OCI-LY7 (cell line): ENCODE measurements around the gene ELP1. TPM values are rescaled to one million over a fixed set of nuclear protein-coding genes. Genes with fewer than 3 reads are reported as not detected.

ENCODE experiments used
- BruUV-seq: library from RNA; stranded (reverse); fragments of 400-500 nt; replicated peaks from 2 replicates; lab custom pipeline; 2021; lab: Mats Ljungman, UMichigan
- CTCF ChIA-PET: fragments of 300-600 bp; sonication (Branson Sonifier 250); formaldehyde crosslinking; loops from one replicate; lab custom pipeline; 2022; ENCODE audit warnings: antibody characterized with exemption; ENCODE audit not compliant: unreplicated experiment; lab: Charles Lee
- POLR2A ChIA-PET: fragments of 300-600 bp; sonication (Branson Sonifier 250); formaldehyde crosslinking; loops from one replicate; lab custom pipeline; 2022; ENCODE audit warnings: antibody characterized with exemption; lab: Charles Lee
- DNase-seq: peaks from one replicate; pipeline ENCODE4 v3.0.0-alpha.2; 2015; ENCODE audit warnings: low spot score
- H2AFZ ChIP-seq: fragments of 200-600 bp; sonication (generic), shearing (Covaris generic); 2 replicates; pipeline ENCODE4 v1.6.1; 2014; ENCODE audit warnings: mild to moderate bottlenecking, antibody characterized with exemption, low read length, moderate library complexity
- H3K27ac ChIP-seq: fragments of 200-600 bp; sonication (generic); 2 replicates; pipeline ENCODE4 v1.5.1; 2014; ENCODE audit warnings: mixed run types, low read depth, mild to moderate bottlenecking, moderate library complexity, low read length, inconsistent platforms; ENCODE audit not compliant: poor library complexity, severe bottlenecking
- H3K36me3 ChIP-seq: fragments of 200-600 bp; sonication (generic); 2 replicates; pipeline ENCODE4 v1.6.1; 2014; ENCODE audit warnings: mild to moderate bottlenecking, antibody characterized with exemption, low read length, moderate library complexity, mixed read lengths; ENCODE audit not compliant: insufficient read depth
- H3K4me1 ChIP-seq: fragments of 200-600 bp; sonication (generic); 2 replicates; pipeline ENCODE4 v1.5.1; 2014; ENCODE audit warnings: mild to moderate bottlenecking, low read length; ENCODE audit not compliant: insufficient read depth, poor library complexity, severe bottlenecking
- H3K4me2 ChIP-seq: fragments of 200-600 bp; sonication (generic); 2 replicates; pipeline ENCODE4 v1.6.1; 2014; ENCODE audit warnings: mild to moderate bottlenecking, low read length
- H3K4me3 ChIP-seq: fragments of 200-600 bp; sonication (generic); 2 replicates; pipeline ENCODE4 v1.5.1; 2014; ENCODE audit warnings: mild to moderate bottlenecking, low read depth, low read length; ENCODE audit not compliant: poor library complexity, severe bottlenecking
- H3K79me2 ChIP-seq: fragments of 200-600 bp; sonication (generic); 2 replicates; pipeline ENCODE4 v1.6.1; 2016; ENCODE audit warnings: low read depth, mild to moderate bottlenecking, low read length, moderate library complexity, mixed read lengths; ENCODE audit not compliant: insufficient read depth
- H3K9me2 ChIP-seq: fragments of 200-600 bp; sonication (generic); 2 replicates; pipeline ENCODE4 v1.6.1; 2016; ENCODE audit warnings: mild to moderate bottlenecking, low read length, mixed read lengths; ENCODE audit not compliant: insufficient read depth
- H3K9me3 ChIP-seq: fragments of 200-600 bp; sonication (generic); 2 replicates; pipeline ENCODE4 v1.6.1; 2014; ENCODE audit warnings: mild to moderate bottlenecking, mixed run types, low read length, mixed read lengths
- H4K20me1 ChIP-seq: fragments of 200-600 bp; sonication (generic); 2 replicates; pipeline ENCODE4 v1.6.1; 2014; ENCODE audit warnings: mild to moderate bottlenecking, antibody characterized with exemption, low read length, moderate library complexity, mixed read lengths; ENCODE audit not compliant: insufficient read depth
- EZH2phosphoT487 ChIP-seq: fragments of 200-600 bp; sonication (generic); IDR thresholded peaks from 2 replicates; pipeline ENCODE4 v1.6.1; 2018; ENCODE audit warnings: low read depth, borderline replicate concordance, mild to moderate bottlenecking, mixed run types, antibody characterized with exemption, low read length, moderate library complexity, mixed read lengths
- intact Hi-C: fragments of 100-400 bp; cut with micrococcal nuclease; formaldehyde crosslinking; loops from one replicate; pipeline ENCODE4 v1.10.0; 2022; ENCODE audit not compliant: unreplicated experiment
- total RNA-seq, 2 experiments: library from RNA; depleted of rRNA in 1 of 2; stranded (reverse); fragments of >200 nt in 1 of 2; shearing (Covaris generic) in 1 of 2; gene quantifications; 2 replicates each; pipeline ENCODE4 v1.2.3, GENCODE V29; 2014 to 2022
- TF ChIP-seq, protein P1 (sequence below): fragments of 200-600 bp; sonication (generic); conservative IDR thresholded peaks from 2 replicates; pipeline ENCODE4 v1.5.1; 2014; ENCODE audit warnings: mild to moderate bottlenecking, antibody characterized with exemption, low read length, moderate library complexity, mixed read lengths

ELP1 gene
- total RNA-seq, 2 experiments from 2014 or later: 33.3 to 42.0 TPM

GRCh38 chr9:108933231-108933717 lies 650 bp downstream of the ELP1 start:
- peak; percentile 11 for DNase-seq
- Histone ChIP-seq H3K79me2 (peaks cover 32% of the 10 kb centered on the region), H3K4me1 (peaks cover 22% of the 10 kb centered on the region)

GRCh38 chr9:108928386-108928785 lies 5.5 kb downstream of the ELP1 start:
- peaks cover 8% of the 10 kb centered on the region for H4K20me1 ChIP-seq
- POLR2A ChIA-PET: no interaction called here
- CTCF ChIA-PET: no interaction called here
- intact Hi-C loops: no loop called here
- no peak overlapping the region for H2AFZ ChIP-seq
- no peak overlapping the region for H3K27ac ChIP-seq
- peaks cover 75% of the 10 kb centered on the region for H3K36me3 ChIP-seq
- H3K9me2 ChIP-seq: no peaks in the 10 kb centered on the region
- H3K9me3 ChIP-seq: no peaks in the 10 kb centered on the region
- TF ChIP-seq, protein P1, sequence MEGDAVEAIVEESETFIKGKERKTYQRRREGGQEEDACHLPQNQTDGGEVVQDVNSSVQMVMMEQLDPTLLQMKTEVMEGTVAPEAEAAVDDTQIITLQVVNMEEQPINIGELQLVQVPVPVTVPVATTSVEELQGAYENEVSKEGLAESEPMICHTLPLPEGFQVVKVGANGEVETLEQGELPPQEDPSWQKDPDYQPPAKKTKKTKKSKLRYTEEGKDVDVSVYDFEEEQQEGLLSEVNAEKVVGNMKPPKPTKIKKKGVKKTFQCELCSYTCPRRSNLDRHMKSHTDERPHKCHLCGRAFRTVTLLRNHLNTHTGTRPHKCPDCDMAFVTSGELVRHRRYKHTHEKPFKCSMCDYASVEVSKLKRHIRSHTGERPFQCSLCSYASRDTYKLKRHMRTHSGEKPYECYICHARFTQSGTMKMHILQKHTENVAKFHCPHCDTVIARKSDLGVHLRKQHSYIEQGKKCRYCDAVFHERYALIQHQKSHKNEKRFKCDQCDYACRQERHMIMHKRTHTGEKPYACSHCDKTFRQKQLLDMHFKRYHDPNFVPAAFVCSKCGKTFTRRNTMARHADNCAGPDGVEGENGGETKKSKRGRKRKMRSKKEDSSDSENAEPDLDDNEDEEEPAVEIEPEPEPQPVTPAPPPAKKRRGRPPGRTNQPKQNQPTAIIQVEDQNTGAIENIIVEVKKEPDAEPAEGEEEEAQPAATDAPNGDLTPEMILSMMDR: no peak
- no peak for TF ChIP-seq EZH2phosphoT487
- BruUV-seq: no TSS peak
- DNase-seq: no peak
- peaks cover 24% of the 10 kb centered on the region for H3K79me2 ChIP-seq
- peaks cover 16% of the 10 kb centered on the region for H3K4me1 ChIP-seq
- no peak overlapping the region for H3K4me2 ChIP-seq
- no peak overlapping the region for H3K4me3 ChIP-seq

More at GRCh38 chr9:108933231-108933717, 650 bp downstream of the ELP1 start:
- CTCF ChIA-PET: no interaction called here
- peak overlapping the region; percentile 98 for H2AFZ ChIP-seq
- no TSS peak for BruUV-seq
- H3K4me3 ChIP-seq: peak overlapping the region; percentile 98
- intact Hi-C loops: loop anchor here (5.0 kb wide), 1 partner anchor 184 kb away; the partner anchor contains the start of gene TMEM245
- peak overlapping the region; percentile 70 for H3K27ac ChIP-seq
- H4K20me1 ChIP-seq: peaks cover 8% of the 10 kb centered on the region; the same call in 1 of the 2 replicates
- H3K9me3 ChIP-seq: no peaks in the 10 kb centered on the region
- H3K36me3 ChIP-seq: peaks cover 31% of the 10 kb centered on the region
- POLR2A ChIA-PET: no interaction called here
- H3K4me2 ChIP-seq: peak overlapping the region; percentile 94
- no peak for TF ChIP-seq EZH2phosphoT487
- TF ChIP-seq, protein P1: no peak
- H3K9me2 ChIP-seq: no peaks in the 10 kb centered on the region

DNA sequence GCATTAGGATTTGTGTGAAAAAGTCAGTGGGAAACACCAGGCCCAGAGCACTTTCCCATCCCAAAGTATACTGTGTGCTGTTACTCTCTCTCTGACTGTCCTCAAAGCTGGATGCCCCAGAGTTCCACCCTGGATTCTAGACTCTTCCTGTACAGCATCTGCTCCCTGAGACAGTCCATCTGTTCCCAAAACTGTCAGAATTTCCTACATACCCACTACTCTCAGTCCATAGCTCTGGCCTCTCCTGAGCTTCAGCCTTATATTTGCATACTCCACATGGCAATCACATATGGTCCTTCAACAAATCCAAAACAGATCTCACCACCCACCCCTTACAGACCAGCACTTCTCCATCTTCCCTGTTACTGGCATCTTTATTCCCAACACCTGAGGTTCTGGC lies 9.5 kb downstream of the ELP1 start:
- no peak for TF ChIP-seq EZH2phosphoT487
- TF ChIP-seq, protein P1: no peak
- ChIA-PET POLR2A (no interaction called here), CTCF (no interaction called here)
- Histone ChIP-seq H3K36me3 (peaks cover 95% of the 10 kb centered on the region), H3K27ac (no peak overlapping the region), H3K4me1 (no peaks in the 10 kb centered on the region), H3K79me2 (no peaks in the 10 kb centered on the region), H3K9me2 (no peaks in the 10 kb centered on the region), H4K20me1 (no peaks in the 10 kb centered on the region; the same call in none of the 2 replicates), H3K9me3 (no peaks in the 10 kb centered on the region), H2AFZ (no peak overlapping the region), H3K4me2 (no peak overlapping the region), H3K4me3 (no peak overlapping the region)
- intact Hi-C loops: no loop called here
- DNase-seq: no peak
- BruUV-seq: no TSS peak
